HFFc6 (cell line): ENCODE data around the gene C12orf42. TPM values are rescaled to one million over a fixed set of nuclear protein-coding genes. Genes with fewer than 3 reads are reported as not detected.
"Not testable (repeated sequence)": the region's sequence is repeated elsewhere in the genome, so short reads cannot be mapped to it uniquely, and the experiment has no call there.

ENCODE experiments used
- DNase-seq: peaks from one replicate; pipeline ENCODE4 v3.0.0-alpha.2; 2018
- H3K27ac Mint-ChIP-seq: 2 replicates; pipeline ENCODE4 v1.8.0; 2020; ENCODE audit warnings: mild to moderate bottlenecking, mixed read lengths
- H3K27me3 Mint-ChIP-seq: 2 replicates; pipeline ENCODE4 v1.8.0; 2021; ENCODE audit warnings: mild to moderate bottlenecking, moderate library complexity, mixed read lengths; ENCODE audit not compliant: insufficient read depth
- H3K36me3 Mint-ChIP-seq: 2 replicates; pipeline ENCODE4 v1.8.0; 2021; ENCODE audit warnings: low read depth, mixed read lengths
- H3K4me1 Mint-ChIP-seq: 2 replicates; pipeline ENCODE4 v1.8.0; 2020; ENCODE audit warnings: low read depth, mixed read lengths
- H3K4me3 Mint-ChIP-seq: 2 replicates; pipeline ENCODE4 v1.8.0; 2020; ENCODE audit warnings: mild to moderate bottlenecking, moderate library complexity, mixed read lengths
- H3K9me3 Mint-ChIP-seq: 2 replicates; pipeline ENCODE4 v1.8.0; 2020; ENCODE audit warnings: mild to moderate bottlenecking, mixed read lengths
- CTCF ChIP-seq: fragments of 200-600 bp; sonication (generic); IDR thresholded peaks from 2 replicates; pipeline ENCODE4 v1.5.0; 2021; ENCODE audit warnings: antibody characterized with exemption, mild to moderate bottlenecking
- total RNA-seq, 6 experiments: library from RNA; stranded (reverse); fragmentation: NEBNext Ultra II Directional; extraction: Animal tissue kit (Norgen Biotek cat#: 25700); gene quantifications; 2 replicates in 1 of 6; 3 replicates in 5 of 6; pipeline ENCODE4 v1.2.3, GENCODE V29; 2021

The C12orf42 gene
- total RNA-seq, 6 experiments from 2014 or later: not detected

GRCh38 chr12:103431950-103432349 is 63.8 kb downstream of the C12orf42 start:
- Mint-ChIP-seq H3K27me3 (no peaks in the 10 kb centered on the region; the same call in 1 of the 2 replicates), H3K36me3 (no peaks in the 10 kb centered on the region; the same call in 1 of the 2 replicates), H3K4me1 (no peaks in the 10 kb centered on the region), H3K27ac (no peak overlapping the region), H3K9me3 (peaks cover 58% of the 10 kb centered on the region), H3K4me3 (no peak overlapping the region)
- TF ChIP-seq CTCF: no peak
- DNase-seq: no peak

GRCh38 chr12:103431387-103431786 is 64.4 kb downstream of the C12orf42 start:
- peaks cover 60% of the 10 kb centered on the region for H3K9me3 Mint-ChIP-seq
- no peaks in the 10 kb centered on the region; the same call in 1 of the 2 replicates for H3K36me3 Mint-ChIP-seq
- H3K27me3 Mint-ChIP-seq: no peaks in the 10 kb centered on the region; the same call in 1 of the 2 replicates
- no peak overlapping the region for H3K27ac Mint-ChIP-seq
- no peaks in the 10 kb centered on the region for H3K4me1 Mint-ChIP-seq
- no peak for DNase-seq
- no peak for TF ChIP-seq CTCF
- H3K4me3 Mint-ChIP-seq: no peak overlapping the region

GRCh38 chr12:103425674-103426073 is 70.1 kb downstream of the C12orf42 start:
- DNase-seq, H3K4me1 Mint-ChIP-seq, H3K27ac Mint-ChIP-seq, H3K4me3 Mint-ChIP-seq, H3K36me3 Mint-ChIP-seq, H3K27me3 Mint-ChIP-seq: not testable (repeated sequence)
- peaks cover 58% of the 10 kb centered on the region for H3K9me3 Mint-ChIP-seq

- not testable (repeated sequence) for H3K27ac Mint-ChIP-seq, H3K4me3 Mint-ChIP-seq
These were observed 70.8 kb downstream of the C12orf42 start for GRCh38 chr12:103424849-103425586.

GRCh38 chr12:103423516-103423910 is 72.3 kb downstream of the C12orf42 start:
- Mint-ChIP-seq H3K4me3 (no peak overlapping the region), H3K9me3 (peaks cover 46% of the 10 kb centered on the region), H3K4me1 (no peaks in the 10 kb centered on the region), H3K27ac (no peak overlapping the region), H3K36me3 (no peaks in the 10 kb centered on the region; the same call in 1 of the 2 replicates), H3K27me3 (no peaks in the 10 kb centered on the region; the same call in 1 of the 2 replicates)
- no peak for TF ChIP-seq CTCF
- DNase-seq: no peak

More at GRCh38 chr12:103424849-103425586, 70.8 kb downstream of the C12orf42 start:
- DNase-seq, H3K4me1 Mint-ChIP-seq, H3K36me3 Mint-ChIP-seq, H3K27me3 Mint-ChIP-seq: not testable (repeated sequence)
- peaks cover 56% of the 10 kb centered on the region for H3K9me3 Mint-ChIP-seq

GRCh38 chr12:103422746-103423515 is 72.8 kb downstream of the C12orf42 start:
- Mint-ChIP-seq H3K27me3 (no peaks in the 10 kb centered on the region; the same call in 1 of the 2 replicates), H3K4me1 (no peaks in the 10 kb centered on the region), H3K4me3 (no peak overlapping the region), H3K9me3 (peaks cover 40% of the 10 kb centered on the region), H3K27ac (no peak overlapping the region), H3K36me3 (no peaks in the 10 kb centered on the region; the same call in 1 of the 2 replicates)
- no peak for DNase-seq
- no peak for TF ChIP-seq CTCF
